Left hindlimb (tissue), 1 donor: ENCODE data around the gene ZNHIT6.
"Not testable (repeated sequence)": the region's sequence is repeated elsewhere in the genome, so short reads cannot be mapped to it uniquely, and the experiment has no call there.

Source experiments
- DNase-seq: peaks from one replicate; pipeline ENCODE4 v3.0.0-alpha.2; 2018

Gene ZNHIT6

DNA sequence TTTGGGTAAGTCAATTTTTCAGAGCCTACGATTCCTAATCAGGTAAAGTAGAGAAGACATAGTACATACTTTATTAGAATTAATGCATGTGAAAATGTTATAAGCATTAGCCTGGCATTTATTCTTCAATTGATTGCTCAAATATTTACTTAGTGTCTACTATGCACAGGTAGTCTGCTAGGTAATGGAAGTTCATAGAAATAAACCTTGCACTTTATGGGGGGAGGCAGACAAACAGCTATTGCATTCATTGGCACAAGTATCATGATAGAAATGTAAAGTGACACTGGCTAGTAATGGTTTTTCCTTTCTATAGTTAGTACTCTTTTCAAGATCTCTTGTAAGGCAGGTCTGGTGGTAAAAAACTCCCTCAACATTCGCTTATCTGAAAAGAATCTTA, 44.9 kb downstream of the ZNHIT6 start:
- no peak for DNase-seq

DNA sequence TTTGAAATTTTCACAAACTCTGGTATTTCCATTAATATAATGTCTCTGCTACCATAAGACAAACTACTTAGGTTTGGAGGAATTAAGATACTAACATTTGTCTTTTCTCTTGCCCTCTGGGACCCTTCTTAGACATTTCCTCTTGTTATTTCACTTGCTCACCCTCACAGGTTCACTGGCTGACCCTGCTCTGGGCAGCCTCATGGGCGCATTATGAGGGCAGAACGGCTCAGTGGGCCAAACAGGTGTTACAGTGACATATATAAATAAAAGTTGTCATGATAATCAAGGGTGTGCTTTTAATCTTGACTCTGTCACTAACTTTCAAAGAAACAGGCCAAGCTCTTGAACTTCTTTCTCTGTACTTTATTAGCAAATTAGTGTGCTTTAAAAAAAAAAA, 46.5 kb downstream of the ZNHIT6 start:
- no peak for DNase-seq

DNA sequence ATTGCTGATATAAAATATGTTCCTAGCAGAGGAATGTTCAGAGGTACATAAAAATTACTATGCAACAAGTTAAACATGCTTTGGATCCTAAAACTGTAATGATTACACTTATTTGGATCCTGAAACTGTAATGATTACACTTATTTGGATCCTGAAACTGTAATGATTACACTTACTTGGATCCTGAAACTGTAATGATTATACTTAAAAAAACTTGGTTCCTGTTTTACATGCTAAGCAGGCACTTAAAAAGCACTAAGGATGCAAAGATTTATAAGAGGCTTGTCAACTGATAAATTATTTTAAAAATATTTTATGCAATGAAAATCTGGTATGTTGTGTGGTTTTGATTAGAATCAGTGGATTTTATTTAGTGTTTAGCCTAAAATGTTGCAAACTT, 47.7 kb downstream of the ZNHIT6 start:
- DNase-seq, result no peak

DNA sequence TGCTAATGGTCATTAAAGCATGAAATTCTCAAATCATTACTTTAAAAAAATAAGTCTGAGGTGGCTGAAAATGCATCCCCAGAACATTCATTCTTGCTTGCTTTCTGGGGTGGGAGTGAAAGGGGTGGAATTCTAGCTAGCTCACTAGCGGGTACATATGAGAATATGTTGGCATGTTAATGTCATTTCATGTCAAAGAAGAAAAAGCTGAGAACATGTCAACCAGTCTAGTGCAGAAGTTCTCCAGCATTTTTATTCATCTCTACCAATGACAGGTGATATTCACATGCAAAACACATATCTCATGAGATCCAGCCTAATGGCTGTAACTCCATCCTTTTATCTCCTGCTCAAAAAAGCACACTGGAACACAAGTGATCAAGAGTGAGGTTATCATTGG, 49.1 kb downstream of the ZNHIT6 start:
- no peak for DNase-seq

DNA sequence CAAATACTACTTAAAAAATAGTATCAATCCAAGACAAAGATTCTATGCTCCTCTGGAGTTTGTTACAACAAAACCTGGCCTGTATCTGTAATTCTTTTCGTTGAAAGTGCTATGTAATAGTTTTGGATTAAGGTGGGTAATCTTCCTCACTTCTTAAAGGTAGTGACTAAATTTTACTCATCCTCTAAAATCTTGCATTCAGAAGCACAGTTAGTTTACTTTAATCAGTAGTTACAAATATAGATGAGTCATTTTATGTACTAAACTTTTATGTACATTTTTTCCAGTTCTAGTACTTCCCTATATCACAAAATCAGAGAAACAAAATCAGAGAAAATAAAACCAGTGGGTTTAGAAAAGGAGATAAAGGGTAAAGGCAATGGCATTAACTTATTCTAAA, 51.3 kb downstream of the ZNHIT6 start:
- DNase-seq, result no peak

DNA sequence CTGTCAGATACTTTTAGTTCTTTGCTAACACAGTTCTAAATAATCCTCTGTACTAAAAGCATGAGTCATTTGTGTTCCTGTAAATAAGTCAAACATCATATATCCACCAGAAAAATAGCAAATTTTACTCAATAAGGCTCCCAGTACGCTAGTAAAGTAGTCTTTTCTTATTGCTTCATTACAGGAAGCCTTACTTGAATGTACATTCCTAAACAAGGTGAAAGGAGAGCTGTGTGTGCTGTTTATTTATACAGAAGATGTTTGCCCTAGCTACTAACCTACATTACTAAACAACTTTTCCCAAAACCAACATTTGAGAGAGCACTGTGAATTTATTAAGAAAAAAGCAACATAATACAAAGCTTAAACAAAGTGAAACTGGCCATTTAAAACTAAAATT, 52.0 kb downstream of the ZNHIT6 start:
- no peak for DNase-seq

DNA sequence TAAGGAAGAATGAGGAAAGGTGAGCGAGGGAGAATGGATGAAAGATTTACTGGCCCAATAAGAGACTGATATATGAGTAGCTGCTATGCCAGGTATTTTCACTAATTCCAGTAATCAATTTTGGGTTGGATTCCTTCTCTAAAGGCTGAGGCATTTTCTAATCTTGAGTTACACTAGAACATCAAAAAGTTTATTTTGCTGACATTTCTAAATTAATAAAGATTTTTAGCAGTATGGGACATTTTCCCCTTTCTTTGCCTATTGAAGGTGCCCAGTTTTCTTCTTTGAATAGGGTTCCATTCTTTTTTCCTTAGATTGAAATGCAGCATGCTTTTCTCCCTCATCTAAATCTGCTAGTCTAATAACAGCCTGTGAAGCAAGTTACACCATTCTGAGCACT, 52.9 kb downstream of the ZNHIT6 start:
- DNase-seq, result no peak

DNA sequence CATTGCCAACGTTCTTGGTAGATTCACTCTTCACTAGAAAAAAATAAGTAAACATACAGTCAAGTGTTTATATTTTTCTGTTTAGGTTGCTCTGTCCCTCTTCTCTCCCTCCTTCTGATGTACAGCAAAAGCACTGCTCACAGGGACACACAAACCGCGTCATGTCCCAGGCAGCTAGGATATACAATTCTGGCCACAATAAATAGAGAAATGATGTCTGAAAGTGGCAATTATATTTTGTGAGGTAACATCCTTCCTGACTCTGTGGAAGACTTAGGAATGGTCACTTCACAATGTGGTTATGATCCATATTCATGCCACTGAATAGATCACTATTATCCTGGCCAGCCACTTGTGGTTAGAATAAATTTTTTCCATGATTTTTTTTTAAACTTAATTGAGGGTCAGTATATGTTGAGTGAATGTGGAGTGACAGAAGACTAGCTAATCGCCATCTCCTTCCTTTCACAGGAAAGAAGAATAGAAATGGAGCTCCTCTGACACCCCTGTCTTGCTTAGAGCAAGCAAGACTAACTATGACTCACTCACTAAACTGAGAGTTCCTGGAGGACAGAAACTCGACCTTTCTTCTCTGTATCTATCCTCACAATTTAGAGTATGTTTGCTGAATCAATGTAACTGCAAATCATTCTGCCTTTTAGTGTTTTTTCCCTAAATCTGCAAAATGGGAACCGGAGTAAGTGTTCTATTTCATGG, 54.0 kb downstream of the ZNHIT6 start:
- no peak for DNase-seq

DNA sequence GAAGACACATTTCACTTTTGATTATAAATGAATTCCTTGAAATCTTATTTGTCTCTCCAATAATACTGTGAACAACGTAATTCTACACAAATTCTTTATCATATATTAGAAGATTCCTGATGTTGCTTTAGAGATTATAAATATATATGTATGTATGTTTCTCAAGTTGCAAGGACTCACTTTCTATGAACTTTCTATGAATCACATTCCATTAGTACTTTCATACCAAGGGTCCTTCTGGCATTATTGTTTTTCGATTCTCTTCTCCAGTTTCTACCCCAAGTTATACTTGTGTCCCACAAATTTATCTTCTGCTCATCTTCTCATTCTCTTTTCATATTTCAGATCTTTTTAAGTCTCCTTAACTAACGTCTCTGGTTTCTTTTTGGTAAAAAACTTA, 55.9 kb downstream of the ZNHIT6 start:
- DNase-seq, result no peak

DNA sequence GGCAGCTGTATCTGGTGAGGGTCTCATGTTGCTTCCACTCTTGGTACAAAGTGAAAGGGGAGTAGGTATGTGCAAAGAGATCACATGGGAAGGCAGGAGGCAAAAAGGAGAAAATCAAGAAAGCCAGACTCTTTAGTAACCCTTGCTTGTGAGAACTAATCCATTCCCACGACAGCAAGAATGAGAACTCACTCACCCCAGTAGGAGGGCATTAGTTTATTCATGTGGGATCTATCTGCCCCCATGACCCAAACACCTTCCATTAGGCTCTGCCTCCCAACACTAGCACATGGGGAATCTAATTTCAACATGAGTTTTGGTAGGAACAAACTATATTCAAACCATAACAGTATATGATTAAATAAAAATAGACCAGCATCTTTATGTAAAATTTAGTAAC, 57.6 kb downstream of the ZNHIT6 start:
- DNase-seq, result no peak

DNA sequence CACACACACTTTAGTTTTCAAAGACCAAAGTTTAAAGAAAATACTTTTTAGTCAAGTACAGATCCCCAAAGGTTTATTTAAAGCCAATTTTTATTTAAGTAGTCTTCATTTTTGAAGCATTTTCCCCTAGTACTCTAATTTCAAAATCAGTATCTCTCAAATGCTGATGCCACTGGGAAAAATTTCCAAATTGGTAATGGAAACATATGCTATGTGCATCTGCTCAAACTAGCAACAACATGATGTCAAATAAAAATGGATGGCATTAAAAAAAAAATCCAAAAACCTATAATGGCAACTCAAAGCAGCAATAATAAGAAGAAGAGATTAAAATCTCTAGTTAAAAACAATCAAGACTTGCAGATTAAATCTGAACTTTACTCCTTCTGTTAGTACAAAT, 58.6 kb downstream of the ZNHIT6 start:
- DNase-seq, result no peak

DNA sequence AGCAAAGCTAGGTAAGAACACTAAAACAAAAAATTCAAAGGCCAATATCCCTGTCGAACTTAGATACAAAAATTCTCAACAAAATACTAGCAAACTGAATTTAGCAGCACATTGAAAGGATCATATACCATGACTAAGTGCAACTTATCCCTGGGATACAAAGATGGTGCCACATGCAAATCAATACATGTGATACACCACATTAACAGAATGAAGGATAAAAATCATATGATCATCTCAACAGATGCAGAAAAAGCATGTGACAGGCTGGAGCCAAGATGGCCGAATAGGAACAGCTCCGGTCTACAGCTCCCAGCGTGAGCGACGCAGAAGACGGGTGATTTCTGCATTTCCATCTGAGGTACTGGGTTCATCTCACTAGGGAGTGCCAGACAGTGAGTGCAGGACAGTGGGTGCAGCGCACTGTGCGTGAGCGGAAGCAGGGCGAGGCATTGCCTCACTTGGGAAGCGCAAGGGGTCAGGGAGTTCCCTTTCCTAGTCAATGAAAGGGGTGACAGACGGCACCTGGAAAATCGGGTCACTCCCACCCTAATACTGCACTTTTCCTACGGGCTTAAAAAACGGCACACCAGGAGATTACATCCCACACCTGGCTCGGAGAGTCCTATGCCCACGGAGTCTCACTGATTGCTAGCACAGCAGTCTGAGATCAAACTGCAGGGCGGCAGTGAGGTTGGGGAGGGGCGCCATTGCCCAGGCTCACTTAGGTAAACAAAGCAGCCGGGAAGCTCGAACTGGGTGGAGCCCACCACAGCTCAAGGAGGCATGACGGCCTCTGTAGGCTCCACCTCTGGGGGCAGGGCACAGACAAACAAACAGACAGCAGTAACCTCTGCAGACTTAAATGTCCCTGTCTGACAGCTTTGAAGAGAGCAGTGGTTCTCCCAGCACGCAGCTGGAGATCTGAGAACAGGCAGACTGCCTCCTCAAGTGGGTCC, 66.4 kb downstream of the ZNHIT6 start:
- DNase-seq, result not testable (repeated sequence)

DNA sequence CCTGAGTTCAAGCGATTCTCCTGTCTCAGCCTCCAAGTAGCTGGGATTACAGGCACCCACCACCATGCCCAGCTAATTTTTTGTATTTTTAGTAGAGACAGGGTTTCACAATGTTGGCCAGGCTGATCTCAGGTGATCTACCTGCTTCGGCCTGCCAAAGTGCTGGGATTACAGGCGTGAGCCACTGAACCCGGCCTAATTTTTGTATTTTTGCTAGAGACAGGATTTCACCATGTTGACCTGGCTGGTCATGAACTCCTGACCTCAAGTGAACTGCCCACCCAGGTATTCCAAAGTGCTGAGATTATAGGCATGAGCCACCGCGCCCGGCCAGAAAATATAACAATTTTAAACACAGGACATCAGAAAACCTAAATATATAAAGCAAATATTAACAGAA, 68.3 kb downstream of the ZNHIT6 start:
- DNase-seq, result not testable (repeated sequence)

DNA sequence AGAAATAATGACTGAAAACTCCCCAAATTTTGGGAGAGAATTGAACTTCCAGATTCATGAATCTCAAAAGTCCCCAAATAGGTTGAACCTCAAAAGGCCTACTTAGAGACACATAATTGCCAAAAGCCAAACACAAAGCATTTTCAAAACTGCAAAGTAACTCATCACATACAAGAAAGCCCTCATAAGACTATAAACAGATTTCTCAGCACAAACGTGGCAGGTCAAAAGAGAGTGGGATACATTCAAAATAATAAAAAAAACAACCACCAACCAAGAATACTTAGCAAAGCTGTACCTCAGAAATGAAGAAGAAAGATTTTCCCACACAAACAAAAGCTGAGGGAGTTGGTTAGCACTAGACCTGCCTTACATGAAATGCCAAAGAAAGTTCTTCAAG, 69.8 kb downstream of the ZNHIT6 start:
- DNase-seq, result no peak

DNA sequence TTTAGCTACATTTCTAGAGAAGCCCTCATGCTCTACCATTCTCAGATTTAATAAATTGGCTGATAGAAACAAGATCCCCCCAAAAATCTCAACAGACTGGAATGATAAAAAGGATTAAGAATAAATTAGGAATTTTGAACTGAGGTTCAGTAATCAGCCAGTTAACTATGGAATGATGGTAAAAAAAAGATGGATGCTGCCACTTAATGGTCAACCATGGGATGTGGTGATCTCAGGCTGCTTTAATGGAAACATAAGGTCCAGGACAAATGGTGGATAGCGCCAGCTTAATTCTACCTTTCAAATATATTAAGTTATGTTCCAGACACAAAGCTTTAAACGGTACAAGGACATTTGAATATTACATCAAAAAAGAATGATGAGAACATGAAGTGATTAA, 77.7 kb downstream of the ZNHIT6 start:
- DNase-seq, result no peak

DNA sequence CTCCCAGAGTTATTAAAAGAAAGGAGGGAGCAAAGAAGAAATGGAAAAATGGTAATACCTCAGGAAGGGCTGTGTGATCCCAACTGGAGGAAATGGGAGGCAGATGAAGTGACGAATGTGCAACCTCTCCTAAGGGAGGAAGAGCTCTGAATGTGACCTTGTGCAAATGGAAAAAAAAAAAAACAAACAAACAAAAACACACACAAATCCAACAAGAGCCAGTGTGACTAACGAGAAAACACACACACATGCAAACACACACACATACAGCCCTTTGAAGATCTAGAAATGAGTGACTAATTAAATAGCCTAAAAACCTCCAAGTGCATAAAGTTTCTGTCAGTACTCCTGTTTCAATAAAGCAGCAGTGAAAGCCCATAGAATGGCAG, 78.7 kb downstream of the ZNHIT6 start:
- no peak for DNase-seq

DNA sequence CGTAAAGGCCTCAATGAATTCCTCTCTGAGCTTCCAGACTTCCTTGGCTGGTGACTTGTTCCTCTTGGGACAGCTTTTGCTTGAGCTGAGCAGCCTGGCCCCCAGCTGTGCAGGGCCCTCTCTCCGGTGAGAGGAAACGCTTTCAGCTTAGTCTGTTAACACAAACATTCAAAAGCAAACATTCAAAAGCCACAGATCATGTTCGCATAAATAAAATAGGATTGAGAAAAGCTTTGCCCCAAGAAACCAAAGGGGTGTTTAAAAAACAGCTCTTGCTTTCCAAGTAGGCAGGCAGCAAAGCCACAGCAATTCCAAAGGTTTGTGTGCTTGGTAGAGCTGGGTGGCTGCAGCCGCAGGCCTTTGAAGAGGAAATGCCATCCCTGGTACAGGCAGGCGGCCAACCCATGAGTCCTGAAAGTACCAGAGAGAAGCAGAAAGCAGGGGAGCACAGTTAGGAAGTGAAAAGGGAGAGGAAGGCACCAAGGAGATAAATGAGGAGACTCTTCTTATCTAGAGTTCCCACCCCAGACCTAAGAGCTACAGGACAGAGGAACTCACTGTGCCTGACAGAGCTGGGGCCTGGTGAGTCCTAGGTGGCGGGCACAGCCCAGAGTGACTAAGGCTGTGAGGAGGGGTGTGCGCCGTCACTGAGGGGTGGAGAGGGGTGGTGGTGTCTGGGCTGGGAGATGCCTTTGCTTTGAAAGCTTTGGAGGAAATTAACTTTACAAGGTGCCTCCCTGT, 79.3 kb downstream of the ZNHIT6 start:
- DNase-seq, result peak; percentile 85

DNA sequence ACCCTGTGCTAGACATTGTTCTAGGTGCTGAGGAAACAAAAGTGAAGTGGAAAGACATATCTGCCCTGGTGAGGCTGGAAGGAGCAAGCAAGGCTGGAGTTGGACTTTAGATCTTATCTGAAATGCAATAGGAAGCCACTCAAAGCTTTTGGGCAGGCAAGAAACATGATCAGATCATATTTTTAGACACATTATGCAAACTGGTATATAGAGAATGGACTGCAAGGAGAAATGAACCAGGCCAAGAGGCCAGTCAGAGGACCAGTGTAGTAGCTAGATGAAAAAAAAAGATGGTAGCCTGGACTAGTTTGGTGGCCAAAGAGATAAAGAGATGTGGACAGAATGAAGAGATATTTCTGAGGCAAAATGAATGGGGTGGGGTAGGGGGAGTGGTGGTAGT, 81.4 kb downstream of the ZNHIT6 start:
- no peak for DNase-seq

DNA sequence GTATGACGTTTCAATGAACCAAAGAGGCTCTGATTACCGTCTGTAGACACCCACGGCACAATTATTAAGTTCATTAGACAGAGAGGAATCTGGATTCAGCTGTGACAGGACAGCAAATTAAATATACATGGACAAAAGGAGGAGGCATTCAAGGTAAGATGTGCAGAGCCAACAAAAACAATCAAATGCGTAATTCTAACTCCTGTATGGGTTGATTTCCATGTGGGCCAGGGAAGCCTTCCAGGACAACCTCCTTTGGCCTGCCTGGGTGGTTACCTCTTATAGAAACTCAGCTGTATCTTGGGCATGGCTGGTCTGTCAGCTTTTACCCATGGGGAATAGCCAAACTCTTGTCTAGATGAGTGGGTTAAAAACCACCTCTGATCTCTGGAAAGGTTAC, 83.9 kb downstream of the ZNHIT6 start:
- no peak for DNase-seq

DNA sequence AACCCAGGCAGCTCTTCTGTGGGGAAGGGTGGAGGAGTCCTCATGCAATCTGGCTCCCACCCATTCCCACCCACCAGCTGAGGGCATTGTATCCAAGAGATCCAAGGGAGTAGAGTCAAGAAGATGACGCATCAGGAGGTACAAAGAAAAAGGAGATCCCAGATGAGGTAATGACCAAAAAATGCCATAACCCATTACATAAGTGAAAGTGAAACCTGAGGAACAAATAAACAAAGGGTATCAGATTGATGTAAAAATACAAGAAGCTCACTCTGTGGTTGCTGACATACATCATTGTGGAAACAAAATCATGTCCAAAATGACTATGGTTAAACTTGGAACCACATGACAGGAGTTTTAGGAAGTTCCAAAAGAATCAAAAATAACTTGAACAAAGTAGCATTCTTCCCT, 85.2 kb downstream of the ZNHIT6 start:
- DNase-seq, result no peak

DNA sequence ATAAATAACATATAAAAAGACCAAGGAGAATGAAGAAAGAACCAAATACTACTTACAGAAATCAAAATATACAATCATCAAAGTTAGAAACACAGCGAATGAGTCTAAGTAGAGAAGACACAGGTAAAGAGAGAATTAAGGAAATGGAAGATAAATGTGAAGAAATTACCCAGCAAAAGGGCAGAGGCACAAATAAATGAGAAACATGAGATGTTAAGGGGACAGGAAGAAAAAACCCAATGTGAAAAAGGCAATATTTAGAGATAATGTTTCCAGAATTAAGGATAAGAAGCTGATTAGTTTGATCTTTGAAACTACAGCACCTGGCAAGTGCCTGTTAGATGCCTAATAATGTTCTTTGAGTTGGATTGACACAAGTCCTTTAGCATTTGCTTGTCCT, 86.8 kb downstream of the ZNHIT6 start:
- no peak for DNase-seq

DNA sequence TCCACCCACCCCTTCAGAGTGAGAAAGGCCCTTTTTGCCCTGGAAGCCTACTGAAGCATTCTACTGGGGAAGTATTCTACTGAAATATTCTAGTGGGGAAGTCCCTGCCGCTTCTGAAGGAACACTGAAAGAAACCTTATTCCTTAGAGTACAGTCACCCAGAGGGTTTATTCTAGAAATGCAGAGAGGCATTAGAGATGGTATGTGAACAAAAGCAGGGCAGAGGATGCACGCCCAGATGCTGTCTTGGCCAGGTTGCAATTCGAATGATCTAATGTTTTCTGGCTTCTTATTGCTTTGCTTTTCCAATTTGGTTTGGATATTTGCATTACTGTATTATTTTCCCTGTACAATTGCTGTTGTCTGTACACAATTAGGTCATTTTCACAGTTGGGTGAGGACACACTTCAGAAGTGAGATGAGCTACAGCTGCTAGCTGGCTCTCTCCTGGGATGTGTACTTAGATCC, 90.6 kb downstream of the ZNHIT6 start:
- DNase-seq, result no peak

DNA sequence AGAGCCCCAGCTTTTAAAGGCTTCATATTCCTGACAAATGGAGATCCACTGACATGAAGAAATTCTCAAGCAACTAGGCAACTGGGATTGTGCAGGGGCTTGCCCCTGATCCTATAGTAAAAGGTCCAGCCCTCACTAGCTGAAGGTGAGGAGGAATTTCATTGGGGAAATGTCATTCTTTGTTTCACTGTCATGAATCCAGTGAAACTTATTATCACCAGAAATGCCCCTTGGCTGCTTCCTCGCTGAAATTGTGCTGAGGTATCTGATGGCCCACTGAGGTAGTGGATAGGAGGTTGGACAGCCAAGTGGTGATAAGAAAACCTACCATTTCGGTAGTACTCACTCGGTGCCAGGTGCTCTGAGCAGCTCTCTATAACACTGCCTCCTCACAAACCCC, 91.5 kb downstream of the ZNHIT6 start:
- DNase-seq, result no peak

DNA sequence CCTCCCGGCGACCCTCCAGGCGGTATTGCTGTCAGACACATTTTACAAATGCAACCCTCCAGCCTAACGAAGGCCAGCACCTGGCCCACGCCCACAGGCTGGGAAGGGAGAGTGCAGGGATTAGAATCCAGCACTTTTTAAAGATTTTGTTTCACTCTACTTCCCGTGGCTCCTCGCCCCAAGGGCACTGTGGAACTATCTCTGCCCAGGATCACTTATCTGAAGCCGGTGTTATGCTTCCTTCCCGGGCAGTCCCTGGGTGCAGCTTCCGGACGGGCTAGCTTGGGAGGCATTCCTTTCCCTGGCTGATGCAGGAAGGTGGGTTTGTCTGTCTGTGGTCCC, 91.9 kb downstream of the ZNHIT6 start:
- DNase-seq, result no peak
